Suprapubic skin (tissue), 4 donors: ENCODE measurements around the gene NSUN3.

ENCODE experiments used
- EP300 ChIP-seq: sonication (generic); formaldehyde crosslinking; IDR thresholded peaks from one replicate; pipeline ENCODE4 v1.6.1; 2017; ENCODE audit warnings: antibody characterized with exemption
- POLR2A ChIP-seq, 2 donors: fragments of 450-650 bp; IDR thresholded peaks; one replicate each; pipeline ENCODE4 v1.6.1; 2017; ENCODE audit warnings: antibody characterized with exemption in 2 of 2, mild to moderate bottlenecking in 2 of 2, moderate library complexity in 2 of 2
- POLR2AphosphoS5 ChIP-seq, 3 donors: sonication (generic); formaldehyde crosslinking; IDR thresholded peaks; one replicate each; pipeline ENCODE4 v1.6.1; 2017; ENCODE audit warnings: antibody characterized with exemption in 3 of 3
- TF ChIP-seq, protein P1 (sequence below), 2 donors: fragments of 200-600 bp in 1 of 2; fragments of 450-650 bp in 1 of 2; sonication (generic) in 1 of 2; IDR thresholded peaks; one replicate each; pipeline ENCODE4 v1.5.1; 2016 to 2019; ENCODE audit warnings: antibody characterized with exemption in 2 of 2, mild to moderate bottlenecking in 1 of 2, moderate library complexity in 1 of 2

DNA sequence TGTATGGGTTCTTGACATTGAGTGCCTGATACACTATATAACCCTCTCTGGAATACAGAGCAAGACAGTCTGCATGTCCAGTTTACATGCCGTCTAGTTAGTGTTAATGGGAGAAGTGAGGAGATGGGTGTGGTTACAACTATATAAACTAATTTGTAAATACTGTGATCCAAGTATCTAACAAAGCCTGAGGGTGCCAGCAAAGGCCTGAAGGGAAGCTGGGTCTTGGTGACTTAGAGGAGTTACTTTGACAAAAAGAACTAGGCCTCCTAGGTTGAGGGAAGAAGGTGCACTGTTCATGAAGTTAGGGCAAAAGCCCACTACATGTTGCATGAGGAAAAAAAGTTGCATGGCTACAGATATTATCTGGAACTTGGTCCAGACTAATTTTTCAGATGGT, 2.3 kb downstream of the NSUN3 start:
- TF ChIP-seq, protein P1, sequence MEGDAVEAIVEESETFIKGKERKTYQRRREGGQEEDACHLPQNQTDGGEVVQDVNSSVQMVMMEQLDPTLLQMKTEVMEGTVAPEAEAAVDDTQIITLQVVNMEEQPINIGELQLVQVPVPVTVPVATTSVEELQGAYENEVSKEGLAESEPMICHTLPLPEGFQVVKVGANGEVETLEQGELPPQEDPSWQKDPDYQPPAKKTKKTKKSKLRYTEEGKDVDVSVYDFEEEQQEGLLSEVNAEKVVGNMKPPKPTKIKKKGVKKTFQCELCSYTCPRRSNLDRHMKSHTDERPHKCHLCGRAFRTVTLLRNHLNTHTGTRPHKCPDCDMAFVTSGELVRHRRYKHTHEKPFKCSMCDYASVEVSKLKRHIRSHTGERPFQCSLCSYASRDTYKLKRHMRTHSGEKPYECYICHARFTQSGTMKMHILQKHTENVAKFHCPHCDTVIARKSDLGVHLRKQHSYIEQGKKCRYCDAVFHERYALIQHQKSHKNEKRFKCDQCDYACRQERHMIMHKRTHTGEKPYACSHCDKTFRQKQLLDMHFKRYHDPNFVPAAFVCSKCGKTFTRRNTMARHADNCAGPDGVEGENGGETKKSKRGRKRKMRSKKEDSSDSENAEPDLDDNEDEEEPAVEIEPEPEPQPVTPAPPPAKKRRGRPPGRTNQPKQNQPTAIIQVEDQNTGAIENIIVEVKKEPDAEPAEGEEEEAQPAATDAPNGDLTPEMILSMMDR (IDR thresholded peaks at IDR 0.05), result no peak
- TF ChIP-seq POLR2AphosphoS5 (IDR thresholded peaks at IDR 0.05) (no peak), POLR2A (IDR thresholded peaks at IDR 0.05) (no peak), EP300 (no peak)
